Fibroblast of skin of back (primary cell): ENCODE measurements around the gene XAGE5. TPM values are rescaled to one million over a fixed set of nuclear protein-coding genes. Genes with fewer than 3 reads are reported as not detected.
"Not testable (repeated sequence)": the region's sequence is repeated elsewhere in the genome, so short reads cannot be mapped to it uniquely, and the experiment has no call there.

ENCODE experiments used
- DNase-seq: peaks from one replicate; pipeline ENCODE4 v3.0.0-alpha.2; 2013
- polyA plus RNA-seq, 2 experiments: library from polyadenylated mRNA; unstranded; fragments of 120-200 nt; gene quantifications; one replicate each; pipeline ENCODE4 v1.2.1, GENCODE V29; 2013; ENCODE audit not compliant: insufficient read length in 2 of 2

Gene XAGE5
- polyA plus RNA-seq (2013, experiment 1 of 2; ENCODE audit: insufficient read length), result not detected
- polyA plus RNA-seq (2013, experiment 2 of 2; ENCODE audit: insufficient read length), result not detected

- no peak for DNase-seq
Observed at GRCh38 chrX:52811065-52811625, at the start of gene XAGE5. Gene XAGE5 (plus strand): TSS chrX:52811287. CDS start chrX:52812567, 1,280 bp downstream.

- DNase-seq, result not testable (repeated sequence)
Observed at GRCh38 chrX:52765983-52766382, 45.1 kb upstream of the XAGE5 start.

GRCh38 chrX:52773504-52773903 is 37.6 kb upstream of the XAGE5 start:
- not testable (repeated sequence) for DNase-seq

- DNase-seq, result not testable (repeated sequence)
Observed at GRCh38 chrX:52797327-52797726, 13.8 kb upstream of the XAGE5 start, which contains the start of gene SPANXN5. Gene SPANXN5 (minus strand): TSS chrX:52797427. CDS start chrX:52797348, 79 bp downstream.

- not testable (repeated sequence) for DNase-seq
Observed at GRCh38 chrX:52804876-52805275, 6.2 kb upstream of the XAGE5 start.

GRCh38 chrX:52819788-52820187 is 8.7 kb downstream of the XAGE5 start:
- DNase-seq, result no peak

- no peak for DNase-seq
Observed at GRCh38 chrX:52821079-52821760, 10.1 kb downstream of the XAGE5 start.

GRCh38 chrX:52824608-52825007 is 13.5 kb downstream of the XAGE5 start:
- DNase-seq, result no peak

GRCh38 chrX:52830551-52830950 is 19.5 kb downstream of the XAGE5 start:
- DNase-seq, result no peak

GRCh38 chrX:52839137-52839536 is 28.1 kb downstream of the XAGE5 start:
- no peak for DNase-seq

GRCh38 chrX:52843619-52844018 is 32.5 kb downstream of the XAGE5 start:
- DNase-seq, result not testable (repeated sequence)

GRCh38 chrX:52852110-52852860 is 41.2 kb downstream of the XAGE5 start:
- DNase-seq, result peak; percentile 54

- not testable (repeated sequence) for DNase-seq
Observed at GRCh38 chrX:52856991-52857525, 46.0 kb downstream of the XAGE5 start.

GRCh38 chrX:52865343-52865998 is 54.4 kb downstream of the XAGE5 start:
- DNase-seq, result peak; percentile 8
